GM12891 (cell line): ENCODE results near the gene TAF4.

Source experiments
- POLR2A ChIP-seq: IDR thresholded peaks from 2 replicates; pipeline ENCODE4 v1.6.1; 2011; ENCODE audit warnings: low read depth, low read length, control low read depth
- POLR2AphosphoS5 ChIP-seq: IDR thresholded peaks from 2 replicates; pipeline ENCODE4 v1.6.1; 2011; ENCODE audit warnings: low read depth, low read length, control low read depth
- SPI1 ChIP-seq: IDR thresholded peaks from 2 replicates; pipeline ENCODE4 v1.6.1; 2011; ENCODE audit warnings: low read depth, low read length, control low read depth

- TF ChIP-seq POLR2A (no peak), POLR2AphosphoS5 (no peak), SPI1 (no peak)
Measured at GRCh38 chr20:61931476-61932198, 134.0 kb downstream of the TAF4 start.
